HEK293 (cell line): ENCODE results near the gene ANGPTL2.

Source experiments
- CTCF ChIA-PET: fragments of 350-600 bp; formaldehyde crosslinking; extraction: SDS; loops from one replicate; lab custom pipeline; 2021; ENCODE audit warnings: antibody characterized with exemption; lab: Yijun Ruan, JAX
- POLR2A ChIA-PET: fragments of 300-600 bp; formaldehyde crosslinking; extraction: SDS; loops from one replicate; lab custom pipeline; 2020; ENCODE audit warnings: antibody characterized with exemption, inconsistent platforms; lab: Yijun Ruan, JAX
- H3K27ac ChIP-seq: fragments of 200-500 bp; sonication (Bioruptor generic); 2 replicates; pipeline ENCODE4 v1.5.1; 2014; ENCODE audit warnings: low read depth, low read length, control low read depth, inconsistent platforms; ENCODE audit errors: extremely low read depth
- H3K36me3 ChIP-seq, 2 experiments: fragments of 200-500 bp in 1 of 2; sonication (Bioruptor generic) in 1 of 2; 1 replicate in 1 of 2; 2 replicates in 1 of 2; pipeline ENCODE4 v1.5.1; 2014 to 2017; ENCODE audit warnings: inconsistent platforms in 2 of 2, low read length in 2 of 2; ENCODE audit not compliant: control insufficient read depth in 2 of 2, insufficient read depth in 1 of 2
- H3K4me1 ChIP-seq: fragments of 200-500 bp; sonication (Bioruptor generic); 2 replicates; pipeline ENCODE4 v1.5.1; 2014; ENCODE audit warnings: mild to moderate bottlenecking, low read length, inconsistent platforms; ENCODE audit not compliant: control insufficient read depth, insufficient read depth
- H3K4me3 ChIP-seq: 2 replicates; pipeline ENCODE4 v1.5.1; 2011; ENCODE audit warnings: low read depth, mild to moderate bottlenecking, control low read depth, low read length, moderate library complexity
- H3K9me3 ChIP-seq: fragments of 200-500 bp; sonication (Bioruptor generic); 2 replicates; pipeline ENCODE4 v1.5.1; 2014; ENCODE audit warnings: low read depth, low read length, inconsistent platforms; ENCODE audit not compliant: control insufficient read depth, insufficient read depth
- ZFP37 ChIP-seq: fragments of 450-650 bp; formaldehyde crosslinking; IDR thresholded peaks from 2 replicates; pipeline ENCODE4 v1.5.1; 2016; ENCODE audit warnings: missing biosample characterization, missing genetic modification characterization
- ZNF16 ChIP-seq: fragments of 450-650 bp; formaldehyde crosslinking; IDR thresholded peaks from 2 replicates; pipeline ENCODE4 v1.5.1; 2016; ENCODE audit warnings: low read depth, missing biosample characterization, missing genetic modification characterization
- ZNF266 ChIP-seq: fragments of 450-650 bp; formaldehyde crosslinking; IDR thresholded peaks from 2 replicates; pipeline ENCODE4 v1.5.1; 2016; ENCODE audit warnings: missing biosample characterization, missing genetic modification characterization, low read depth
- ZNF391 ChIP-seq: fragments of 450-650 bp; formaldehyde crosslinking; IDR thresholded peaks from 2 replicates; pipeline ENCODE4 v1.5.1; 2016; ENCODE audit warnings: low read depth, missing biosample characterization, missing genetic modification characterization, borderline replicate concordance
- ZNF514 ChIP-seq: fragments of 450-650 bp; formaldehyde crosslinking; IDR thresholded peaks from 2 replicates; pipeline ENCODE4 v1.5.1; 2016; ENCODE audit warnings: missing biosample characterization, missing genetic modification characterization
- ZNF544 ChIP-seq: fragments of 450-650 bp; formaldehyde crosslinking; IDR thresholded peaks from 2 replicates; pipeline ENCODE4 v1.5.0; 2017; ENCODE audit warnings: missing biosample characterization, missing genetic modification characterization
- ZNF549 ChIP-seq: fragments of 450-650 bp; IDR thresholded peaks from 2 replicates; pipeline ENCODE4 v1.5.1; 2018; ENCODE audit warnings: missing biosample characterization, missing genetic modification characterization, mild to moderate bottlenecking, inconsistent platforms, moderate library complexity
- ZNF561 ChIP-seq: fragments of 450-650 bp; IDR thresholded peaks from 2 replicates; pipeline ENCODE4 v1.5.1; 2018; ENCODE audit warnings: missing biosample characterization, missing genetic modification characterization, borderline replicate concordance
- ZNF623 ChIP-seq: fragments of 450-650 bp; formaldehyde crosslinking; IDR thresholded peaks from 2 replicates; pipeline ENCODE4 v1.5.1; 2016; ENCODE audit warnings: missing biosample characterization, missing genetic modification characterization
- ZNF677 ChIP-seq: fragments of 450-650 bp; IDR thresholded peaks from 2 replicates; pipeline ENCODE4 v1.5.0; 2018; ENCODE audit warnings: missing biosample characterization, mild to moderate bottlenecking, missing genetic modification characterization, moderate library complexity
- ZNF777 ChIP-seq: fragments of 450-650 bp; formaldehyde crosslinking; IDR thresholded peaks from 2 replicates; pipeline ENCODE4 v1.5.1; 2017; ENCODE audit warnings: missing biosample characterization, missing genetic modification characterization, borderline replicate concordance
- TF ChIP-seq, protein P1 (sequence below): fragments of 450-650 bp; formaldehyde crosslinking; IDR thresholded peaks from 2 replicates; pipeline ENCODE4 v1.5.1; 2016; ENCODE audit warnings: missing biosample characterization, missing genetic modification characterization
- TF ChIP-seq, protein P2 (sequence below): fragments of 450-650 bp; formaldehyde crosslinking; IDR thresholded peaks from 2 replicates; pipeline ENCODE4 v1.5.0; 2017; ENCODE audit warnings: missing biosample characterization, missing genetic modification characterization, borderline replicate concordance

The ANGPTL2 gene

DNA sequence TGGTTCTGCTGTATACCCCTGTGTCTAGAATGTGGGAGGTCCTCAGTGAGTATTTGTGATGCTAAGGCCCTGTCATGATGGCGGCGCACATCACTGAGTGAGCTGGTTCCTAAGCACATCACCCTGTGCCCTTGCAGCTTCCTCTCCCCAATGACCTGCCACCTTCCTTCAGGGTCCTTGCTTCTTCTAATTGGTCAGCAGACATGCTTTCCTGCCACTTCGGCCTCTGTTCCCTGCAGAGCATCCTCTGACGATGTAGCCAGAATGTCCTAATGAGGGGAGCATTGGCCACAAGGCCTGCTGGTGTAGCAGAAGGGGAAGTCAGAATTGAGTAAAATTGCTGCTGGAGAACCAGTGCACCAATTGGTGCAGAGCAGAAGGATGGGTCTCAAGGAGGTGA is 31.1 kb upstream of the ANGPTL2 start:
- no peak overlapping the region for H3K4me3 ChIP-seq
- TF ChIP-seq ZNF677 (tag by site-specific recombination): no peak
- TF ChIP-seq ZNF549: no peak
- no peak for TF ChIP-seq ZNF391
- TF ChIP-seq, all 188 proteins: peak for 0
- POLR2A ChIA-PET: no interaction called here
- CTCF ChIA-PET: no interaction called here
- no peaks in the 10 kb centered on the region for H3K4me1 ChIP-seq
- H3K27ac ChIP-seq: no peak overlapping the region
- H3K36me3 ChIP-seq: no peaks in the 10 kb centered on the region
- H3K9me3 ChIP-seq: no peaks in the 10 kb centered on the region

DNA sequence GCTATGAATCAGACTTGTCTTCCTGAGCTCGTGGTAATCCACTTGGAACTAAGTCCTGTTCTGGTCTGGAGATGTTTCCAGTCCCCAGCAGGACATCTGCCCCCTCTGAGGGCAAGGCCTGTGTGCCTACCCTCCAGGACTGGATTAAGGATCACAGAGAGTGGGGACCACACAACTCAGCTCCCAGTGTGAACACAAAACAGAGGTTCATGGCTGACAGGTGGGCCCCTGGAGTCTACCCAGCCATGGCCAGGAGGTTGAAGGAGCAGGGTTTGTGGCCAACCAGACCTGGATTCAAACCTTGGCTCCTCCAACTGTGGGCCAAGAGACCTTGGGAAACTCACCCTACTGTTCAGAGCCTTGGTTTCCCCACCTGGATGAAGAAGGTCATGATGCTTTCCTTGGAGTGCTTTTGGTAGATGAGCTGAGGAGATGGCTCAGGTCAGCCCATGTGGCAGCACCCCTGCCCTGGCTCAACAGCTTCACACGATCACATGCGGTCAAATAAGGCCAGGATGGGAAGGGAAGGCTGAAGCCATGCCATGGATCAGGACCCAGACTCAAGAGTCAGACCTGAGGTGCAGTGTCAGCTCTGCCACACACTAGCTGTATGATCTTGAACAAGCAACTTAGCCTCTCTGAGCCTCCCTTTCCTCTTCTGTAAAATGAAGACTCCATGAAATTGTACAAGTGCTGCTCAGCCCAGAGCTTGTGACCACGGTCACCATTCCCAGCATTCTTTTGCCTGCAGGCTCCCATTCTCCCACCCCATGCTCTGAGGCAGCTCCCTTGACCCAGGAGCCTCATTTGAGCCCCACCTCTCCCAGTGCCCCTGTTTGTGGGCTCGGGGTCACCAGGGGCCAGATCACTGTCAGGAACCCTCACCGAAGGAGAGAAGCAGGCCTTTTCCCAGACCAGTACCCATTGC is 27.3 kb upstream of the ANGPTL2 start:
- H3K9me3 ChIP-seq: no peaks in the 10 kb centered on the region
- no peaks in the 10 kb centered on the region for H3K36me3 ChIP-seq
- H3K4me3 ChIP-seq: no peak overlapping the region
- TF ChIP-seq ZNF623 (no peak), ZNF544 (tag by site-specific recombination) (no peak), ZNF777 (tag by site-specific recombination) (no peak), ZNF266 (tag by site-specific recombination) (no peak), ZNF561 (tag by site-specific recombination) (no peak), ZNF514 (tag by site-specific recombination) (no peak), ZNF16 (tag by site-specific recombination) (no peak)
- TF ChIP-seq, protein P1, sequence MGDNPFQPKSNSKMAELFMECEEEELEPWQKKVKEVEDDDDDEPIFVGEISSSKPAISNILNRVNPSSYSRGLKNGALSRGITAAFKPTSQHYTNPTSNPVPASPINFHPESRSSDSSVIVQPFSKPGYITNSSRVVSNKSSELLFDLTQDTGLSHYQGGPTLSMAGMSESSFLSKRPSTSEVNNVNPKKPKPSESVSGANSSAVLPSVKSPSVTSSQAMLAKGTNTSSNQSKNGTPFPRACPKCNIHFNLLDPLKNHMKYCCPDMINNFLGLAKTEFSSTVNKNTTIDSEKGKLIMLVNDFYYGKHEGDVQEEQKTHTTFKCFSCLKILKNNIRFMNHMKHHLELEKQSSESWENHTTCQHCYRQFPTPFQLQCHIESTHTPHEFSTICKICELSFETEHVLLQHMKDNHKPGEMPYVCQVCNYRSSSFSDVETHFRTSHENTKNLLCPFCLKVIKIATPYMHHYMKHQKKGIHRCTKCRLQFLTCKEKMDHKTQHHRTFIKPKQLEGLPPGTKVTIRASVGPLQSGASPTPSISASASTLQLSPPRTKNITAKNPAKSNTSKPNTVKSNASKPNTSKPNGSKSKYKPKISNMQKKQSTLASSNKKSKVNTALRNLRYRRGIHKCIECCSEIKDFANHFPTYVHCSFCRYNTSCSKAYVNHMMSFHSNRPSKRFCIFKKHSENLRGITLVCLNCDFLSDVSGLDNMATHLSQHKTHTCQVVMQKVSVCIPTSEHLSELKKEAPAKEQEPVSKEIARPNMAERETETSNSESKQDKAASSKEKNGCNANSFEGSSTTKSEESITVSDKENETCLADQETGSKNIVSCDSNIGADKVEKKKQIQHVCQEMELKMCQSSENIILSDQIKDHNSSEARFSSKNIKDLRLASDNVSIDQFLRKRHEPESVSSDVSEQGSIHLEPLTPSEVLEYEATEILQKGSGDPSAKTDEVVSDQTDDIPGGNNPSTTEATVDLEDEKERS (tag by site-specific recombination): no peak
- TF ChIP-seq, protein P2, sequence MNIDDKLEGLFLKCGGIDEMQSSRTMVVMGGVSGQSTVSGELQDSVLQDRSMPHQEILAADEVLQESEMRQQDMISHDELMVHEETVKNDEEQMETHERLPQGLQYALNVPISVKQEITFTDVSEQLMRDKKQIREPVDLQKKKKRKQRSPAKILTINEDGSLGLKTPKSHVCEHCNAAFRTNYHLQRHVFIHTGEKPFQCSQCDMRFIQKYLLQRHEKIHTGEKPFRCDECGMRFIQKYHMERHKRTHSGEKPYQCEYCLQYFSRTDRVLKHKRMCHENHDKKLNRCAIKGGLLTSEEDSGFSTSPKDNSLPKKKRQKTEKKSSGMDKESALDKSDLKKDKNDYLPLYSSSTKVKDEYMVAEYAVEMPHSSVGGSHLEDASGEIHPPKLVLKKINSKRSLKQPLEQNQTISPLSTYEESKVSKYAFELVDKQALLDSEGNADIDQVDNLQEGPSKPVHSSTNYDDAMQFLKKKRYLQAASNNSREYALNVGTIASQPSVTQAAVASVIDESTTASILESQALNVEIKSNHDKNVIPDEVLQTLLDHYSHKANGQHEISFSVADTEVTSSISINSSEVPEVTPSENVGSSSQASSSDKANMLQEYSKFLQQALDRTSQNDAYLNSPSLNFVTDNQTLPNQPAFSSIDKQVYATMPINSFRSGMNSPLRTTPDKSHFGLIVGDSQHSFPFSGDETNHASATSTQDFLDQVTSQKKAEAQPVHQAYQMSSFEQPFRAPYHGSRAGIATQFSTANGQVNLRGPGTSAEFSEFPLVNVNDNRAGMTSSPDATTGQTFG (tag by site-specific recombination): no peak
- POLR2A ChIA-PET: no interaction called here
- CTCF ChIA-PET: interaction anchor here (0.9 to 1.2 kb wide), 2 partner anchors 13 to 184 kb away, joined by 3 read pairs; no protein-coding TSS in a partner anchor
- H3K4me1 ChIP-seq: no peaks in the 10 kb centered on the region
- no peak overlapping the region for H3K27ac ChIP-seq

GRCh38 chr9:127149010-127149409 is 26.6 kb upstream of the ANGPTL2 start:
- no peak overlapping the region for H3K27ac ChIP-seq
- H3K4me3 ChIP-seq: no peak overlapping the region
- TF ChIP-seq ZFP37: no peak
- ChIA-PET POLR2A (no interaction called here), CTCF (interaction anchor here (1.2 kb wide), 1 partner anchor 184 kb away, joined by 3 read pairs; no protein-coding TSS in a partner anchor)
- H3K36me3 ChIP-seq: no peaks in the 10 kb centered on the region
- H3K4me1 ChIP-seq: no peaks in the 10 kb centered on the region
- no peaks in the 10 kb centered on the region for H3K9me3 ChIP-seq
